ENCODE results near the gene HNRNPUL1.

DNA sequence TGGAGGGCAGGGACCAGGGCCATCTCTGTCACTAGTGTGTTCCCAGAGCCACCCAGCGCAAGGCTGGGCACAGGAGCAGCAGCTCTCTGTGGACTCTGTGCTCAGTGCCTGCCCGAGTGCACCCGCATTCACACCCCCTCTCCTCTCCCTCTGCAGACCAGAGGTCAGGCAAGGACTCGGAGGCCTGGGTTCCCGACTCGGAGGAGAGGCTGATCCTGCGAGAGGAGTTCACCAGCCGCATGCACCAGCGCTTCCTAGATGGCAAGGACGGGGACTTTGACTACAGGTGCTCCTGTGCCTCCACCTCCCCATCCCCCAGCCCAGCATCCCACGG, 56.0 kb downstream of the HNRNPUL1 start:
- TF ChIP-seq, protein P1, sequence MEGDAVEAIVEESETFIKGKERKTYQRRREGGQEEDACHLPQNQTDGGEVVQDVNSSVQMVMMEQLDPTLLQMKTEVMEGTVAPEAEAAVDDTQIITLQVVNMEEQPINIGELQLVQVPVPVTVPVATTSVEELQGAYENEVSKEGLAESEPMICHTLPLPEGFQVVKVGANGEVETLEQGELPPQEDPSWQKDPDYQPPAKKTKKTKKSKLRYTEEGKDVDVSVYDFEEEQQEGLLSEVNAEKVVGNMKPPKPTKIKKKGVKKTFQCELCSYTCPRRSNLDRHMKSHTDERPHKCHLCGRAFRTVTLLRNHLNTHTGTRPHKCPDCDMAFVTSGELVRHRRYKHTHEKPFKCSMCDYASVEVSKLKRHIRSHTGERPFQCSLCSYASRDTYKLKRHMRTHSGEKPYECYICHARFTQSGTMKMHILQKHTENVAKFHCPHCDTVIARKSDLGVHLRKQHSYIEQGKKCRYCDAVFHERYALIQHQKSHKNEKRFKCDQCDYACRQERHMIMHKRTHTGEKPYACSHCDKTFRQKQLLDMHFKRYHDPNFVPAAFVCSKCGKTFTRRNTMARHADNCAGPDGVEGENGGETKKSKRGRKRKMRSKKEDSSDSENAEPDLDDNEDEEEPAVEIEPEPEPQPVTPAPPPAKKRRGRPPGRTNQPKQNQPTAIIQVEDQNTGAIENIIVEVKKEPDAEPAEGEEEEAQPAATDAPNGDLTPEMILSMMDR (conservative IDR thresholded peaks at IDR 0.05): no peak
- no peak for TF ChIP-seq ZFX (IDR thresholded peaks at IDR 0.05)

Data from C4-2B (cell line).